B cell (primary cell): Measurements from ENCODE around the gene TP53I13. TPM values are rescaled to one million over a fixed set of nuclear protein-coding genes. Genes with fewer than 3 reads are reported as not detected.

Experiments used
- polyA plus RNA-seq: library from polyadenylated mRNA; depleted of rRNA; stranded (reverse); fragments of >200 nt; gene quantifications from 2 replicates; pipeline ENCODE4 v1.2.3, GENCODE V29; 2012
- total RNA-seq, 2 donors: library from RNA; stranded (reverse); fragments of 120-200 nt in 1 of 2; gene quantifications; 1 replicate in 1 of 2; 2 replicates in 1 of 2; pipeline versions ENCODE4 v1.2.3 to v1.2.4, GENCODE V29; 2013 to 2022

The TP53I13 gene
- total and polyA plus RNA-seq, 2 donors (not counting 1 experiment from before 2014, with no cell fraction given): 224 to 287 TPM

Other genes starting within 250 kb of the TP53I13 start
- 78.8 and 80.7 TPM in 2 replicates for gene TAOK1, start 178.3 kb upstream of the TP53I13 start, total RNA-seq
- gene TAOK1, start 178.3 kb upstream of the TP53I13 start, polyA plus RNA-seq: 8.9 and 9.8 TPM in 2 replicates
- gene ABHD15, start 1.7 kb upstream of the TP53I13 start, total RNA-seq: 44.1 and 44.8 TPM in 2 replicates
- gene ABHD15, start 1.7 kb upstream of the TP53I13 start, polyA plus RNA-seq: 9.7 and 10.9 TPM in 2 replicates
- 61.9 and 66.3 TPM in 2 replicates for gene GIT1, start 20.9 kb downstream of the TP53I13 start, total RNA-seq
- 40.8 and 49.3 TPM in 2 replicates for gene GIT1, start 20.9 kb downstream of the TP53I13 start, polyA plus RNA-seq
- gene ANKRD13B, start 24.4 kb downstream of the TP53I13 start, total RNA-seq: 1.6 and 2.4 TPM in 2 replicates
- 2.8 and 4.2 TPM in 2 replicates for gene ANKRD13B, start 24.4 kb downstream of the TP53I13 start, polyA plus RNA-seq
- 4.0 TPM in 2 replicates for gene CORO6, start 54.2 kb downstream of the TP53I13 start, total RNA-seq
- gene CORO6, start 54.2 kb downstream of the TP53I13 start, polyA plus RNA-seq: 1.1 and 1.4 TPM in 2 replicates